HCT116 (cell line): ENCODE measurements around the gene SLK.

ENCODE experiments used
- ATF3 ChIP-seq: IDR thresholded peaks from 2 replicates; pipeline ENCODE4 v1.6.1; 2012
- CEBPB ChIP-seq: IDR thresholded peaks from 2 replicates; pipeline ENCODE4 v1.6.1; 2012; ENCODE audit warnings: low read depth
- EGR1 ChIP-seq: IDR thresholded peaks from 2 replicates; pipeline ENCODE4 v1.6.1; 2012; ENCODE audit warnings: low read depth
- ELF1 ChIP-seq: IDR thresholded peaks from 2 replicates; pipeline ENCODE4 v1.6.1; 2012; ENCODE audit warnings: low read depth, borderline replicate concordance
- EZH2 ChIP-seq: fragments of 200-600 bp; sonication (generic); IDR thresholded peaks from 2 replicates; pipeline ENCODE4 v1.6.1; 2017; ENCODE audit warnings: antibody characterized with exemption, mixed run types
- POLR2A ChIP-seq: IDR thresholded peaks from 2 replicates; pipeline ENCODE4 v1.7.0; 2011; ENCODE audit warnings: borderline replicate concordance; ENCODE audit not compliant: insufficient read depth, insufficient read length; ENCODE audit errors: extremely low read depth
- POLR2AphosphoS5 ChIP-seq: IDR thresholded peaks from 2 replicates; pipeline ENCODE4 v1.6.1; 2011; ENCODE audit warnings: mild to moderate bottlenecking, low read depth, low read length, moderate library complexity
- RAD21 ChIP-seq: IDR thresholded peaks from 2 replicates; pipeline ENCODE4 v1.6.1; 2012; ENCODE audit warnings: low read depth, mild to moderate bottlenecking
- SP1 ChIP-seq: IDR thresholded peaks from 2 replicates; pipeline ENCODE4 v1.6.1; 2012; ENCODE audit warnings: low read depth
- SRF ChIP-seq: IDR thresholded peaks from 2 replicates; pipeline ENCODE4 v1.6.1; 2012; ENCODE audit warnings: low read depth
- TCF7L2 ChIP-seq: IDR thresholded peaks from 2 replicates; pipeline ENCODE4 v1.7.0; 2011; ENCODE audit warnings: borderline replicate concordance, inconsistent platforms; ENCODE audit not compliant: insufficient read depth, insufficient read length; ENCODE audit errors: extremely low read depth
- ZNF274 ChIP-seq: fragments of 200-500 bp; sonication (Bioruptor generic); IDR thresholded peaks from 2 replicates; pipeline ENCODE4 v1.6.1; 2014; ENCODE audit warnings: mild to moderate bottlenecking, low read depth, low read length, inconsistent platforms
- TF ChIP-seq, protein P1 (sequence below), 3 experiments: fragments of 200-600 bp in 1 of 3; sonication (generic) in 1 of 3; IDR thresholded peaks in 2 of 3; conservative IDR thresholded peaks in 1 of 3; 2 replicates each; pipeline ENCODE4 v1.5.1; 2012 to 2017; ENCODE audit warnings: low read depth in 2 of 3, low read length in 2 of 3, antibody characterized with exemption in 1 of 3, borderline replicate concordance in 1 of 3, control low read depth in 1 of 3, mild to moderate bottlenecking in 1 of 3, mixed read lengths in 1 of 3, mixed run types in 1 of 3, moderate library complexity in 1 of 3; ENCODE audit not compliant: insufficient read depth in 1 of 3
- TF ChIP-seq, protein P2 (sequence below): IDR thresholded peaks from 2 replicates; pipeline ENCODE4 v1.6.1; 2012; ENCODE audit warnings: low read depth

DNA sequence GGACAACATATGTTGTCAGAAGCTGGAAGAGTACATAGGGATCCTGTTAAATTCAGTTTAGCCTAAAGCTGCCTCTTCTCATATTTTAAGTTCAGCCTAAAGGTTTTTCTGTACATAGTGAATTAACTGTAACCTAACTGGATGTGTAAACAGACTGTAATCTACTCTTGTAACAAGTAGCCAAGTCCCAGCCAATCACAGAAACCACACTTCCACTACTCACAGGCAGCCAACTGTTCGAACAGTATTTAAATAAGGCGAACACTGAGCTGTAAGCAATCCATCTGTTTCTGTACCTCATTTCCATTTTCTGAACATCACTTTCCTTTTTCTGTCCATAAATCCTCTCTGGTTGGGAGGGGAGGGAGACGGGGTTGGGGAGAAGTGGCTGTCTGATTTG is 34.0 kb upstream of the SLK start:
- TF ChIP-seq POLR2AphosphoS5 (no peak), SP1 (no peak), SRF (no peak), ELF1 (no peak), CEBPB (no peak), EGR1 (no peak), ZNF274 (no peak), EZH2 (no peak), ATF3 (no peak), RAD21 (no peak), TCF7L2 (no peak), POLR2A (no peak)
- TF ChIP-seq, protein P1, sequence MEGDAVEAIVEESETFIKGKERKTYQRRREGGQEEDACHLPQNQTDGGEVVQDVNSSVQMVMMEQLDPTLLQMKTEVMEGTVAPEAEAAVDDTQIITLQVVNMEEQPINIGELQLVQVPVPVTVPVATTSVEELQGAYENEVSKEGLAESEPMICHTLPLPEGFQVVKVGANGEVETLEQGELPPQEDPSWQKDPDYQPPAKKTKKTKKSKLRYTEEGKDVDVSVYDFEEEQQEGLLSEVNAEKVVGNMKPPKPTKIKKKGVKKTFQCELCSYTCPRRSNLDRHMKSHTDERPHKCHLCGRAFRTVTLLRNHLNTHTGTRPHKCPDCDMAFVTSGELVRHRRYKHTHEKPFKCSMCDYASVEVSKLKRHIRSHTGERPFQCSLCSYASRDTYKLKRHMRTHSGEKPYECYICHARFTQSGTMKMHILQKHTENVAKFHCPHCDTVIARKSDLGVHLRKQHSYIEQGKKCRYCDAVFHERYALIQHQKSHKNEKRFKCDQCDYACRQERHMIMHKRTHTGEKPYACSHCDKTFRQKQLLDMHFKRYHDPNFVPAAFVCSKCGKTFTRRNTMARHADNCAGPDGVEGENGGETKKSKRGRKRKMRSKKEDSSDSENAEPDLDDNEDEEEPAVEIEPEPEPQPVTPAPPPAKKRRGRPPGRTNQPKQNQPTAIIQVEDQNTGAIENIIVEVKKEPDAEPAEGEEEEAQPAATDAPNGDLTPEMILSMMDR (IDR thresholded peaks at IDR 0.05 in 2 of 3, conservative IDR thresholded peaks at IDR 0.05 in 1 of 3; ENCODE audit: borderline replicate concordance in 1 of 3, insufficient read depth in 1 of 3, low read depth in 2 of 3, low read length in 2 of 3): no peak
- TF ChIP-seq, protein P2, sequence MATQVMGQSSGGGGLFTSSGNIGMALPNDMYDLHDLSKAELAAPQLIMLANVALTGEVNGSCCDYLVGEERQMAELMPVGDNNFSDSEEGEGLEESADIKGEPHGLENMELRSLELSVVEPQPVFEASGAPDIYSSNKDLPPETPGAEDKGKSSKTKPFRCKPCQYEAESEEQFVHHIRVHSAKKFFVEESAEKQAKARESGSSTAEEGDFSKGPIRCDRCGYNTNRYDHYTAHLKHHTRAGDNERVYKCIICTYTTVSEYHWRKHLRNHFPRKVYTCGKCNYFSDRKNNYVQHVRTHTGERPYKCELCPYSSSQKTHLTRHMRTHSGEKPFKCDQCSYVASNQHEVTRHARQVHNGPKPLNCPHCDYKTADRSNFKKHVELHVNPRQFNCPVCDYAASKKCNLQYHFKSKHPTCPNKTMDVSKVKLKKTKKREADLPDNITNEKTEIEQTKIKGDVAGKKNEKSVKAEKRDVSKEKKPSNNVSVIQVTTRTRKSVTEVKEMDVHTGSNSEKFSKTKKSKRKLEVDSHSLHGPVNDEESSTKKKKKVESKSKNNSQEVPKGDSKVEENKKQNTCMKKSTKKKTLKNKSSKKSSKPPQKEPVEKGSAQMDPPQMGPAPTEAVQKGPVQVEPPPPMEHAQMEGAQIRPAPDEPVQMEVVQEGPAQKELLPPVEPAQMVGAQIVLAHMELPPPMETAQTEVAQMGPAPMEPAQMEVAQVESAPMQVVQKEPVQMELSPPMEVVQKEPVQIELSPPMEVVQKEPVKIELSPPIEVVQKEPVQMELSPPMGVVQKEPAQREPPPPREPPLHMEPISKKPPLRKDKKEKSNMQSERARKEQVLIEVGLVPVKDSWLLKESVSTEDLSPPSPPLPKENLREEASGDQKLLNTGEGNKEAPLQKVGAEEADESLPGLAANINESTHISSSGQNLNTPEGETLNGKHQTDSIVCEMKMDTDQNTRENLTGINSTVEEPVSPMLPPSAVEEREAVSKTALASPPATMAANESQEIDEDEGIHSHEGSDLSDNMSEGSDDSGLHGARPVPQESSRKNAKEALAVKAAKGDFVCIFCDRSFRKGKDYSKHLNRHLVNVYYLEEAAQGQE: no peak
